Pancreas (tissue), 10 donors: ENCODE measurements around the gene SORL1. TPM values are rescaled to one million over a fixed set of nuclear protein-coding genes. Genes with fewer than 3 reads are reported as not detected.
"Not testable (repeated sequence)": the region's sequence is repeated elsewhere in the genome, so short reads cannot be mapped to it uniquely, and the experiment has no call there.

Source experiments
- ATAC-seq, 4 donors: fragments of 200-7000 bp; cut with Tn5 transposase; one replicate each; pipeline versions ENCODE4 v1.8.0 to v1.9.1; 2020; ENCODE audit warnings: mild to moderate bottlenecking in 4 of 4, moderate library complexity in 4 of 4
- DNase-seq, 6 donors: peaks; one replicate each; pipeline ENCODE4 v3.0.0-alpha.2; 2020
- FAIRE-seq: peaks from 2 replicates; lab custom pipeline; 2012; peaks lifted over from hg19 to GRCh38; lab: Jason Lieb, UNC
- H3K27ac ChIP-seq, 4 donors: fragments of 200-600 bp; sonication (generic); 1 replicate in 3 of 4; 2 replicates in 1 of 4; pipeline versions ENCODE4 v1.5.0 to v1.8.0; 2020
- H3K27me3 ChIP-seq, 4 donors: fragments of 200-600 bp; one replicate each; pipeline ENCODE4 v1.8.0; 2021
- H3K36me3 ChIP-seq, 3 donors: fragments of 200-600 bp; sonication (generic) in 1 of 3; one replicate each; pipeline versions ENCODE4 v1.5.0 to v1.8.0; 2020 to 2021
- H3K4me1 ChIP-seq, 3 donors: fragments of 200-600 bp; one replicate each; pipeline ENCODE4 v1.8.0; 2021
- H3K4me3 ChIP-seq, 4 donors: fragments of 200-600 bp; sonication (generic) in 2 of 4; one replicate each; pipeline versions ENCODE4 v1.5.0 to v1.8.0; 2020 to 2021
- H3K9me3 ChIP-seq, 4 donors: fragments of 200-600 bp; one replicate each; pipeline ENCODE4 v1.8.0; 2021
- WGBS, 2 donors: extraction: QIAGEN DNeasy Blood & Tissue Kit; methylation state at CpG; one replicate each; pipeline ENCODE4 v1.1.7; 2013; 5-methylcytosine and 5-hydroxymethylcytosine counted together
- intact Hi-C, 3 donors: fragments of 100-400 bp; cut with DNase I; formaldehyde crosslinking; loops; one replicate each; pipeline versions ENCODE4 v1.11.1 to v1.14.2; 2022
- polyA plus RNA-seq, 2 donors: library from polyadenylated mRNA; stranded (reverse); fragments of 200-250 nt; gene quantifications; one replicate each; pipeline ENCODE4 v1.2.3, GENCODE V29; 2013
- total RNA-seq, 6 donors: library from RNA; stranded (reverse); fragmentation: NEBNext Ultra II Directional in 4 of 6; extraction: Animal tissue kit (Norgen Biotek cat#: 25700) in 4 of 6; gene quantifications; one replicate each; pipeline versions ENCODE4 v1.2.1 to v1.2.4, GENCODE V29; 2021 to 2023
- TF ChIP-seq, protein P1 (sequence below), 4 donors: fragments of 200-600 bp; sonication (generic) in 3 of 4; IDR thresholded peaks; one replicate each; pipeline versions ENCODE4 v1.5.0 to v1.8.0; 2021; ENCODE audit warnings: antibody characterized with exemption in 4 of 4
- donor health status: healthy with polysubstance abuse.
- donor health status: DM: no; HTN: no; CAD: no; lungs with moderate emphysema.
- donor health status: DM: no; HTN: no; CAD: no.
- donor health status: control.
- donor health status: control.
- donor health status: Bipolar disorder and iron deficiency.
- donor health status: DM: yes; HTN: yes; CAD: no.
- donor health status: DM: no; HTN: no; CAD: no.
- donor health status: DM: no; HTN: no; CAD: no.
- donor health status: DM: yes; HTN: yes; CAD: no.

The SORL1 gene
- total and polyA plus RNA-seq, 8 donors: 2.7 to 47.5 (median 15.5) TPM

DNA sequence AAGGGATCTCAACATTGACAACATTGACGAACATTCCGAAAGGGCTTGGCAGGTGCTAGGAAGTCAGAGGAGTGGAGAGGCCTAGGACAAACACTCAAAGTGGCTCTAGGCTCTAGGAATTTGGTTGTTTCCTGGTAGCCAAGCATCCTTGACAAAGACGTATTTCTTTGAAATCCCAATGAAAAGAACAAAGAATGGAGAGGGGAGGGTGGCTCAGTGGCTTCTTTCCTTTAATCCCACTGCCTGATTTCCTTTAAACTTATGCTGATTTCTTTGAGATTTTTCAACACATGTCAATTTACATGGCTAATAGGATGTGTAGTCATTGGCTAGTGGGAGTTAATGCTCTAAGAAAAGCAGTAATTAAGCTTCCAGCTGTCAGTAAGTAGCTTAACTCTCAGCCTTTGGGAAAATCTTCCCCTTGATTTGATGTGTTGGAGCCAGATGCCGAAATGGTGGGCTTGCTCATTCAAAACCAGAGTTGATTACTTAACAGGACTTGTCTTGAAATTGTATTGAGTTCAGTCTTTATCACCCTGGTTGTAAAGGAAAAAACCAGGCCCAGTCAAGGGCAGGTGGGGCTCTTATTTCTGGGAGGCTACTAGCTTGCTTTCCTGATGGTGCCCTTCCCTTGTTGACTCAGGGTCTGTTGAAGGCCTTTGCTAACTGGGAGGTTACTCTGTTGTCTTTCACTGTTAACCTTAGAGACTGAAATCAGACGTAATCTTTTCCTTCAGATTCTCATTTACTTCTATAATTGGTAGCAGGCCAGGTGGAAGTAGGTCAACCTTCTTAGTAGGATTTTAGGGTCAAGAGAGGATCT, 45.3 kb downstream of the SORL1 start:
- no peak for ATAC-seq
- Histone ChIP-seq H3K27ac (no peak overlapping the region), H3K36me3 (no peaks in the 10 kb centered on the region), H3K4me3 (no peak overlapping the region), H3K9me3 (no peaks in the 10 kb centered on the region), H3K4me1 (no peaks in the 10 kb centered on the region), H3K27me3 (no peaks in the 10 kb centered on the region)
- intact Hi-C loops: no loop called here
- 59 to 84% methylated on average over 5 of the region's 5 CpGs for WGBS, 2 donors
- FAIRE-seq: no peak
- DNase-seq: no peak
- TF ChIP-seq, protein P1, sequence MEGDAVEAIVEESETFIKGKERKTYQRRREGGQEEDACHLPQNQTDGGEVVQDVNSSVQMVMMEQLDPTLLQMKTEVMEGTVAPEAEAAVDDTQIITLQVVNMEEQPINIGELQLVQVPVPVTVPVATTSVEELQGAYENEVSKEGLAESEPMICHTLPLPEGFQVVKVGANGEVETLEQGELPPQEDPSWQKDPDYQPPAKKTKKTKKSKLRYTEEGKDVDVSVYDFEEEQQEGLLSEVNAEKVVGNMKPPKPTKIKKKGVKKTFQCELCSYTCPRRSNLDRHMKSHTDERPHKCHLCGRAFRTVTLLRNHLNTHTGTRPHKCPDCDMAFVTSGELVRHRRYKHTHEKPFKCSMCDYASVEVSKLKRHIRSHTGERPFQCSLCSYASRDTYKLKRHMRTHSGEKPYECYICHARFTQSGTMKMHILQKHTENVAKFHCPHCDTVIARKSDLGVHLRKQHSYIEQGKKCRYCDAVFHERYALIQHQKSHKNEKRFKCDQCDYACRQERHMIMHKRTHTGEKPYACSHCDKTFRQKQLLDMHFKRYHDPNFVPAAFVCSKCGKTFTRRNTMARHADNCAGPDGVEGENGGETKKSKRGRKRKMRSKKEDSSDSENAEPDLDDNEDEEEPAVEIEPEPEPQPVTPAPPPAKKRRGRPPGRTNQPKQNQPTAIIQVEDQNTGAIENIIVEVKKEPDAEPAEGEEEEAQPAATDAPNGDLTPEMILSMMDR (IDR thresholded peaks at IDR 0.05): no peak

DNA sequence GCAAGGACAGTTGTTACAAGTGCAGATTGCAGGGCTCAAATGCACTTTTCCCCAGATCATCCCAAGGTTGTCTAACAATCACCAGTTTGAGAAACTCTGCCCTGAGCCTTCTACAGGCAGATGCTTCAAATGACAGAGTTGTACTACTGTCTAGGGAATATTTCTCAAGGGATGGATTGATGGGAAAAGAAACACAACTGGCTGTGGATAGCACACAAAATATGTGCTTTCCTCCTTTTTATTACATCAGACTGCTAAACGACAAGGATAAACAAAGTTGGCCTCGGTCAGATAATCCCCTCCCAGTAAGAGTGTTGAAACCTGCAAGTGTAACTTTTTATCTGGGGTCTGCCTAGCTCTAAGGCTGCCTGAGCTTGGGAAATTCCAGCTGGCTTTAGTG, 47.3 kb downstream of the SORL1 start:
- ATAC-seq (no peak), DNase-seq (no peak), FAIRE-seq (no peak)
- Histone ChIP-seq H3K9me3 (no peaks in the 10 kb centered on the region), H3K27me3 (no peaks in the 10 kb centered on the region), H3K36me3 (no peaks in the 10 kb centered on the region), H3K4me3 (no peak overlapping the region), H3K27ac (no peak overlapping the region), H3K4me1 (no peaks in the 10 kb centered on the region)
- 12 to 18% methylated on average over 2 of the region's 2 CpGs for WGBS, 2 donors
- intact Hi-C loops: no loop called here
- TF ChIP-seq, protein P1 (IDR thresholded peaks at IDR 0.05): no peak

DNA sequence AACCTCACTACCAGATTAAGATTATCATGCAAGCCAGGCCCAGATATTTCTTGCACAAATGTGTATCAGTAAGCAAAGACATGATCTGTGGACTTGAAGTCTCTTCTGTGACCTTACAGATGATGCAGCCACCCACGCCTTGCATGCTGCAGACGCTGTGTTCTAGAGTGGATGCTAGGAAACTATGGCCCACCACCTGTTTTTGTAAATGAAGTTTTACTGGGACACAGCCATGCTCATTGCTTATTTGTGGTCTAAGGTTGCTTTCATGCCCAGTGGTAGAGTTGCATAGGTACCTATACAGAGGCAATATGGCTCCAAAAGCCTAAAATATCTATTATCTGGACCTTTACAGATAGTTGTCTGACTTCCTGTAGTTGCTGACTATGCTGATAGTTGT, 48.2 kb downstream of the SORL1 start:
- 32 to 74% methylated on average over 2 of the region's 2 CpGs for WGBS, 2 donors
- no peaks in the 10 kb centered on the region for H3K9me3 ChIP-seq
- H3K36me3 ChIP-seq: no peaks in the 10 kb centered on the region
- H3K4me1 ChIP-seq: no peaks in the 10 kb centered on the region
- DNase-seq: no peak
- intact Hi-C loops: no loop called here
- no peak overlapping the region for H3K4me3 ChIP-seq
- ATAC-seq: no peak
- H3K27ac ChIP-seq: no peak overlapping the region
- no peak for FAIRE-seq
- TF ChIP-seq, protein P1 (IDR thresholded peaks at IDR 0.05): no peak
- no peaks in the 10 kb centered on the region for H3K27me3 ChIP-seq

DNA sequence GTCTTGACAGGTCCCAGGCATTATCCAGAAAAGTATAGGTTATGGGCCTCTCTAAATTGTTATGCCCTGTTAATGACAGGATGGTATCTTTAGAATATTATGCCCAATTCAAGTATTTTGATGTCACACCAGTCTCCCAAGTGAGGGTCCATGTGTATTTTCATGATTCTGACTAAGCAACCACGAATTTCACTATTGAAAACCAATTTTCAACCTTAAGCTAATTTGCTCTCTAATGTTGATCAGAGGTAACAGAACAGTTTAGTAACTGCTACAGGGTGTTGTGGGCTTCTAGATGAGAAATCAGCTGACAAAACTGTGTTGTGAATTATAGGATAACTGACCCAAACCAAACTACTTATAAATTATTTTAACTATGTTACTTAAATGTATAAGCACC, 48.6 kb downstream of the SORL1 start:
- FAIRE-seq (no peak), ATAC-seq (no peak), DNase-seq (no peak)
- intact Hi-C loops: no loop called here
- no peaks in the 10 kb centered on the region for H3K27me3 ChIP-seq
- WGBS, 2 donors: 37 to 47% methylated on average over 1 of the region's 1 CpG
- H3K4me3 ChIP-seq: no peak overlapping the region
- TF ChIP-seq, protein P1 (IDR thresholded peaks at IDR 0.05): no peak
- H3K4me1 ChIP-seq: no peaks in the 10 kb centered on the region
- no peak overlapping the region for H3K27ac ChIP-seq
- H3K36me3 ChIP-seq: no peaks in the 10 kb centered on the region
- H3K9me3 ChIP-seq: no peaks in the 10 kb centered on the region

DNA sequence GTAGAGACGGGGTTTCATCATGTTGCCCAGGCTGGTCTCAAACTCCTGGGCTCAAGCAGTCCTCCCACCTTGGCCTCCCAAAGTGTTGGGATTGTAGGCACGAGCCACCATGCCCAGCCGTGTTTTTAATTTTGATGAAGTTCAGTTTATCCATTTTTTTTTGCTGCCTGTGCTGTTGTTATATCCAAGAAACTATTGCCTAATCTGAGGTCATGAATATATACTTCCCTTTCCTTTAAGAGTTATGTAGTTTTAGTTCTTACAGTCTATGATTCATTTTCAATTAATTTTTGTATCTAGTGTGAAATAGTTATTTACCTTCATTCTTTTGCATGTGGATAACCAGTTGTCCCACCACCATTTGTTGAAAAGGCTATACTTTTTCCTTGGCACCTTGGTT, 50.9 kb downstream of the SORL1 start:
- no peak overlapping the region for H3K27ac ChIP-seq
- no peaks in the 10 kb centered on the region for H3K4me1 ChIP-seq
- H3K27me3 ChIP-seq: no peaks in the 10 kb centered on the region
- ATAC-seq (no peak), FAIRE-seq (no peak), DNase-seq (no peak)
- WGBS, 2 donors: 50 to 63% methylated on average over 3 of the region's 3 CpGs
- H3K36me3 ChIP-seq: no peaks in the 10 kb centered on the region
- no peaks in the 10 kb centered on the region for H3K9me3 ChIP-seq
- intact Hi-C loops: no loop called here
- TF ChIP-seq, protein P1 (IDR thresholded peaks at IDR 0.05): no peak
- no peak overlapping the region for H3K4me3 ChIP-seq

DNA sequence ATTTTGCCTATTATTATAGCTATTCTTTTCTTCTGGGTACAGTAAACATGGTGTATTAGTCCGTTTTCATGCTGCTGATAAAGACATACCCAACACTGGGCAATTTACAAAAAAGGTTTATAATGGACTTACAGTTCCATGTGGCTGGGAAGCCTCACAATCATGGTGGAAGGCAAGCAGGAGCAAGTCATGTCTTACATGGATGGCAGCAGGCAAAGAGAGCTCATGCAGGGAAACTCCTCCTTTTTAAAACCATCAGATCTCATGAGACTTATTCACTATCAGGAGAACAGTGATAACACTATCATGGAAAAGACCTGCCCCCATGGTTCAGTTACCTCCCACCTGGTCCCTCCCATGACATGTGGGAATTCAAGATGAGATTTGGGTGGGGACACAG, 54.1 kb downstream of the SORL1 start:
- H3K4me3 ChIP-seq, H3K27ac ChIP-seq, H3K27me3 ChIP-seq, intact Hi-C loops, FAIRE-seq, H3K4me1 ChIP-seq, DNase-seq, H3K9me3 ChIP-seq, ATAC-seq, H3K36me3 ChIP-seq: not testable (repeated sequence)
- WGBS, 2 donors: 43 to 68% methylated on average over 1 of the region's 1 CpG
